Measurements from ENCODE around the gene TNFRSF1A.
"Not testable (repeated sequence)": the region's sequence is repeated elsewhere in the genome, so short reads cannot be mapped to it uniquely, and the experiment has no call there.

The TNFRSF1A gene

GRCh38 chr12:6342140-6342889, 439 bp upstream of the TNFRSF1A start:
- H3K9ac ChIP-seq (ENCODE audit: low read length): no peak overlapping the region
- H4K20me1 ChIP-seq (ENCODE audit: insufficient read depth, low read length): no peaks in the 10 kb centered on the region
- peaks cover 57% of the 10 kb centered on the region for H3K27me3 ChIP-seq (ENCODE audit: low read depth, low read length)
- no peak overlapping the region for H2AFZ ChIP-seq (ENCODE audit: low read depth, low read length)
- no peaks in the 10 kb centered on the region for H3K36me3 ChIP-seq (replicated peaks; ENCODE audit: low read depth, low read length)
- no peaks in the 10 kb centered on the region for H3K79me2 ChIP-seq (ENCODE audit: low read length)
- H3K9me3 ChIP-seq (ENCODE audit: insufficient read depth, low read length): no peaks in the 10 kb centered on the region
- H3K27ac ChIP-seq (ENCODE audit: low read length): no peak overlapping the region
- no peak for TF ChIP-seq EZH2phosphoT487 (IDR thresholded peaks at IDR 0.05; ENCODE audit: low read depth)
- TF ChIP-seq CTCF (IDR thresholded peaks at IDR 0.05; ENCODE audit: low read depth, low read length): no peak
- H3K4me3 ChIP-seq (ENCODE audit: low read length): no peak overlapping the region
- no peak overlapping the region for H3K4me2 ChIP-seq (ENCODE audit: low read length)
- no peaks in the 10 kb centered on the region for H3K4me1 ChIP-seq (ENCODE audit: low read length)

DNA sequence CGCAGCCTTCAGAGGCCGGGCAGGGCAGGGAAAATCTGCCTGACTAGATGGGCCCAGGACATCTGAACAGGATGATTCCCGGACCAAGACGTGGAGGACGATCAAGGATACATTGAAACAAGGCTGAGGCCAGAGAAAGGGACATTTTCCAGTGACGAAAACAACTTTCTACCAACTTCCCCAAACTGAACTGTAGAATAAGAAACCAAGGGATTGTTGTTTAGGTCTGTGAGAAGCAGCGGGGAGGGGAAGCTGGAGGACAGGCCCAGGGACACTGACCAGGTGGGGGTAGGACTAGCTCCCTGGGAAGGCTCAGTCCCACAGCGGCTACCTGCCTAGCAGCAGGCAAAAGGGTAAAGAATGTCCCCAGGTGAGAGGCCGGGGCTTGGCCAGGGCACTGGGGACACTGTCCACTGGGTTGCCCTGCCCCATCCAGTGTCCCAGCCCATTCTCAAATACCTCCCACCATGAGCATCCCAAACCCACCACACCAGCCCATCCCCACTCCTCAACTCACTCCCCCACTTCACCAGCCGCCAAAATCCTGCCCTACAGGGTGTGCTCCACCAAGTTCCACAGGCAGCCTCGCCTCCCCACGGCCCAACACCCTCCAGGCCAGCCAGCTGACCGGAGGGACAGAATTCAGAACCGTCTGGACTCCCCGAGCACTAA, 995 bp downstream of the TNFRSF1A start:
- peaks cover 2% of the 10 kb centered on the region; the same call in 1 of the 2 replicates for H3K4me1 ChIP-seq (ENCODE audit: low read length)
- no peaks in the 10 kb centered on the region for H3K79me2 ChIP-seq (ENCODE audit: low read length)

DNA sequence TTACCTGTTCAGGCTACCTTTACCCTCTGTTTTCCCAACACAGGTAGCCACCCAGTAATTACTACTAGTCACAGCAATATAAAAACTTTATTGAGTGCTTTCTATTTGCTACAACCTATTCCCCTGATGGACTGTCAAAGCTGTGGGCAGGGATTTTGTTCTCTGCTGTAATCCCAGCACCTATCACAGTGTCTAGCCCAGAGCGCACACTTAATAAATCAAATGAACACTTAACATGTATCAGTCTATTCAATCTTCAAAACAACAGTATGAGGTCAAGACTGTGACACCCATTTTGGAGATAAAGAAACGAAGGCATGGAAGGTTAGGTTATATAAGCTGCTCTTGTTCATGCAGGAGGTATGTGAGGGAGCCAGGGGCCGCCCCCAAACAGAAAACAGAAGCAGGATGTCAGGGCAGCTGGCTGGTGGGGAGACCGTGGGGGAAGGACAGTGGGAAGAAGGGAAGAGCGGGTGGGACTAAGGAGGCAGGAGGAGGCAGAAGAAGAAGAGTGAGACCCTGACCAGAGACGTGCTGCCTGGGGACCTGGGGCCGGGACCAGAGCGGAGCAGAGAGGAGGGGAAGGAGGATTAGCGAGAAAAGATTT, 1.7 kb downstream of the TNFRSF1A start:
- no peak overlapping the region for H3K27ac ChIP-seq (ENCODE audit: low read length)
- no peaks in the 10 kb centered on the region for H3K79me2 ChIP-seq (ENCODE audit: low read length)
- H3K4me1 ChIP-seq (ENCODE audit: low read length): peaks cover 8% of the 10 kb centered on the region; the same call in 1 of the 2 replicates
- TF ChIP-seq EZH2phosphoT487 (IDR thresholded peaks at IDR 0.05; ENCODE audit: low read depth): no peak
- TF ChIP-seq CTCF (IDR thresholded peaks at IDR 0.05; ENCODE audit: low read depth, low read length): no peak
- H3K4me2 ChIP-seq (ENCODE audit: low read length): no peak overlapping the region
- no peak overlapping the region for H3K9ac ChIP-seq (ENCODE audit: low read length)
- H3K4me3 ChIP-seq (ENCODE audit: low read length): no peak overlapping the region
- H2AFZ ChIP-seq (ENCODE audit: low read depth, low read length): no peak overlapping the region
- H3K27me3 ChIP-seq (ENCODE audit: low read depth, low read length): peaks cover 40% of the 10 kb centered on the region
- H3K36me3 ChIP-seq (replicated peaks; ENCODE audit: low read depth, low read length): no peaks in the 10 kb centered on the region
- H4K20me1 ChIP-seq (ENCODE audit: insufficient read depth, low read length): no peaks in the 10 kb centered on the region
- no peaks in the 10 kb centered on the region for H3K9me3 ChIP-seq (ENCODE audit: insufficient read depth, low read length)

More for the DNA sequence above, 995 bp downstream of the TNFRSF1A start:
- TF ChIP-seq EZH2phosphoT487 (IDR thresholded peaks at IDR 0.05; ENCODE audit: low read depth) (no peak), CTCF (IDR thresholded peaks at IDR 0.05; ENCODE audit: low read depth, low read length) (no peak)
- Histone ChIP-seq H3K9me3 (ENCODE audit: insufficient read depth, low read length) (no peaks in the 10 kb centered on the region), H3K4me2 (ENCODE audit: low read length) (no peak overlapping the region), H3K36me3 (replicated peaks; ENCODE audit: low read depth, low read length) (no peaks in the 10 kb centered on the region), H3K9ac (ENCODE audit: low read length) (no peak overlapping the region), H2AFZ (ENCODE audit: low read depth, low read length) (no peak overlapping the region), H3K27ac (ENCODE audit: low read length) (no peak overlapping the region), H4K20me1 (ENCODE audit: insufficient read depth, low read length) (no peaks in the 10 kb centered on the region), H3K27me3 (ENCODE audit: low read depth, low read length) (peaks cover 45% of the 10 kb centered on the region), H3K4me3 (ENCODE audit: low read length) (no peak overlapping the region)

- Histone ChIP-seq H3K27ac (ENCODE audit: low read length) (no peak overlapping the region), H2AFZ (ENCODE audit: low read depth, low read length) (no peak overlapping the region), H3K9ac (ENCODE audit: low read length) (no peak overlapping the region), H3K36me3 (replicated peaks; ENCODE audit: low read depth, low read length) (no peaks in the 10 kb centered on the region), H3K4me2 (ENCODE audit: low read length) (no peak overlapping the region), H3K9me3 (ENCODE audit: insufficient read depth, low read length) (no peaks in the 10 kb centered on the region), H3K4me3 (ENCODE audit: low read length) (no peak overlapping the region), H3K27me3 (ENCODE audit: low read depth, low read length) (peaks cover 42% of the 10 kb centered on the region), H4K20me1 (ENCODE audit: insufficient read depth, low read length) (no peaks in the 10 kb centered on the region), H3K4me1 (ENCODE audit: low read length) (peaks cover 8% of the 10 kb centered on the region; the same call in 1 of the 2 replicates), H3K79me2 (ENCODE audit: low read length) (no peaks in the 10 kb centered on the region)
- TF ChIP-seq CTCF (IDR thresholded peaks at IDR 0.05; ENCODE audit: low read depth, low read length): no peak
- TF ChIP-seq EZH2phosphoT487 (IDR thresholded peaks at IDR 0.05; ENCODE audit: low read depth): no peak
Observed at GRCh38 chr12:6338955-6339354, 2.9 kb downstream of the TNFRSF1A start.

DNA sequence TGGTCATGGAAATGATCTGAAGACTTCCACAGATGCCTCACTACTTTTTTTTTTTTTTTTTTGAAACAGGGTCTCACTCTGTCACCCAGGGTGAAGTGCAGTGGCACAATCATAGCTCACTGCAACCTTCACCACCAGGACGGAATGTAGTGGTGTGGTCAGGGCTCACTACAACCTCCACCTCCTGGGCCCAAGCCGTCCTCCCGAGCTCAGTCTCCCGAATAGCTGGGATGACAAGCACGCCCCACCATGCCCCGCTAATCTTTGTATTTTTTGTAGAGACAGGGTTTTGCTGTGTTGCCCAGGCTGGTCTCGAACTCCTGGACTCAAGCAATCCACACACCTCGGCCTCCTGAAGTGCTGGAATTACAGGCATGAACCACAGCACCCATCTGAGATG, 3.3 kb downstream of the TNFRSF1A start:
- not testable (repeated sequence) for H2AFZ ChIP-seq (ENCODE audit: low read depth, low read length); H3K27ac ChIP-seq (ENCODE audit: low read length); H3K9ac ChIP-seq (ENCODE audit: low read length); H3K4me2 ChIP-seq (ENCODE audit: low read length); H3K9me3 ChIP-seq (ENCODE audit: insufficient read depth, low read length); H3K4me1 ChIP-seq (ENCODE audit: low read length); H3K79me2 ChIP-seq (ENCODE audit: low read length); H3K36me3 ChIP-seq (replicated peaks; ENCODE audit: low read depth, low read length); H4K20me1 ChIP-seq (ENCODE audit: insufficient read depth, low read length); H3K4me3 ChIP-seq (ENCODE audit: low read length)
- peaks cover 42% of the 10 kb centered on the region for H3K27me3 ChIP-seq (ENCODE audit: low read depth, low read length)
